ENCODE measurements around the gene FAM174C.
A peak's percentile ranks its signal among the peaks of the same experiment; 100 is the strongest.

Gene FAM174C

DNA sequence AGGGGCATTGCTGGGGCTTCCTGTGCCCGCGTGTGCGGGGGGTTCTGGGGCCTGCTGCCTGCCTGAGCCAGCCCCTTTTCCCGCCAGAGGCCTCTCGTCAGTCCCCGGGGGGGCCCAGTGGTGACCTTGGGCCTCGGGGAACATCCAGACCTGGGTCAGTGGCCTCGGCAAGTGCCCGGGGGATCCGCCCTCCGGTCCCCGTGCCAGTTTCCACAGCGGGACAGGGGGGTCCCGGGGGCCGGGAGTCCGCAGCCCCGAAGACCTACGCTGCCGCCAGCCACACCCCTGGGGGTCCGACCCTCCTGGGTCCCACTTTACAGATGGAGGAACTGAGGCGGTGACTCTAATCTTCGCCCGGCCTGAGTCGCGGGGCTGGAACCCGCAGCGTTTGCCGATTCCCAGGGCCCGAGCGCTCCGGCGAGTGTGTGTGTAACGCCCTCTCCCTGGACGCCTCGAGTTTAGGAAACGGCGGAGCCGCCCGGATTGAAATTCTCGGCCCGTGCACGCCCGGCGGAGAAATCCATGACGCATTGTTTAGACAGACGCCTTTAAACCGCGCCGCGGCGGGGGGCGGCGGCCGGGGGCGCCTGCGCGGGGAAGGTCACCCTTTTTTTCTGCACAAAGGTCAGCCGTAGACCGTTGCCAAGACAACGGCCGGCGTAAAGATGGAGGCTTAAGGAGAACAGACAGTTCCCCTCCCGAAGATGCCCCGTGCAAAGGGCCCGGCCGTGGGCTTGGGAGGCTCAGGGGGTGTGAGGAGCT, 49.7 kb downstream of the FAM174C start:
- peak; percentile 68 for DNase-seq

DNA sequence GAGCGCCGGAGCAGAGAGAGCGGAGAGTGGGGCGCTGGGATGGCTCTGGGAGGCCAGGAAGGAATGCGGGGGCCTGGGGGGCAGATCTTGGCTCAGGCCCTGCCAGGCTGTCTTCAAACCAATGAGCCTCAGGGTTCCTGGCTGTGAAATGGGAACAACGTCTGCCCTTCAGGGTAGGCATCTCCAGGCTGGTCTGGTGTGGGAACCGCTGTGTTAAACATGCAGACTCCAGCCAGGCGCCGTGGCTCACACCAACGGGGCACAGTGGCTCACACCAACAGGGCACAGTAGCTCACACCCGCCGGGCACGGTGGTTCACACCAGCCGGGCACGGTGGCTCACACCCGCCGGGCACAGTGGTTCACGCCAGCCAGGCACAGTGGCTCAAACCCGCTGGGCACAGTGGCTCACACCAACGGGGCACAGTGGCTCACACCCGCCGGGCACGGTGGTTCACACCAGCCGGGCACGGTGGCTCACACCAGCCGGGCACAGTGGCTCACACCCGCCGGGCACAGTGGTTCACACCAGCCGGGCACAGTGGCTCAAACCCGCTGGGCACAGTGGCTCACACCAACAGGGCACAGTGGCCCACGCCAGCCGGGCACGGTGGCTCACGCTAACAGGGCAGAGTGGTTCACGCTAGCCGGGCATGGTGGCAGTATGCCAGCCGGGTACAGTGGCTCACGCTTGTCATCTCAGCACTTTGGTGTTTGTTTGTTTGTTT, 50.4 kb downstream of the FAM174C start:
- no peak for DNase-seq
- in situ Hi-C loops (cut with HindIII; ENCODE audit: low pct_ligation_motif_present, low pct_unique_long_range_greater_than_20kb, low sequenced_read_pairs): no loop called here

More for the DNA sequence above, 49.7 kb downstream of the FAM174C start:
- in situ Hi-C loops (cut with HindIII; ENCODE audit: low pct_ligation_motif_present, low pct_unique_long_range_greater_than_20kb, low sequenced_read_pairs): no loop called here

DNA sequence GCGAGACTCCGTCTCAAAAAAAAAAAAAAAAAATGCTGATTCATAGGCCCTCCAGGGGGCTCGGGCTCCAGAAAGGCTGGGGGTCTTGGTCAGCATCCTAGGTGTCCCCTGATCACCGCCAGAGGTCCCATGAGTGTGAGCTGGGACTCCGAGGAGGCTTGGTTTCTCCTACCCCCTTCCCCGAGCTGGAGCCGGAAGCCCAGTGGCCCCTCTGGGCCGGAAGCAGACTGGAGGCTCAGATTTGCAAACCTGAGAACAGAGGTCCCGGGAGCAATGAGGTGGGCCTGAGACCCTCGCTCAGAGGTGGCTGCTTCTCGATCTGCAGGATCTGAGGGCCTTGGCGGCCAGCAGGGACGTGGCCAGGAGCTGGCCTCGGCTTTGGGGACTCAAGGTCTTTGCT, 51.8 kb downstream of the FAM174C start:
- in situ Hi-C loops (cut with HindIII; ENCODE audit: low pct_ligation_motif_present, low pct_unique_long_range_greater_than_20kb, low sequenced_read_pairs): no loop called here
- DNase-seq: no peak

Data from ACHN (cell line).